HG03342 (cell line): Measurements from ENCODE around the gene EMC10.
"Not testable (repeated sequence)": the region's sequence is repeated elsewhere in the genome, so short reads cannot be mapped to it uniquely, and the experiment has no call there.

Experiments
- ATAC-seq: cut with Tn5 transposase; IDR thresholded peaks from one replicate; pipeline ENCODE4 v1.9.1; 2021; ENCODE audit warnings: mild to moderate bottlenecking, moderate library complexity; ENCODE audit not compliant: unreplicated experiment

The EMC10 gene

DNA sequence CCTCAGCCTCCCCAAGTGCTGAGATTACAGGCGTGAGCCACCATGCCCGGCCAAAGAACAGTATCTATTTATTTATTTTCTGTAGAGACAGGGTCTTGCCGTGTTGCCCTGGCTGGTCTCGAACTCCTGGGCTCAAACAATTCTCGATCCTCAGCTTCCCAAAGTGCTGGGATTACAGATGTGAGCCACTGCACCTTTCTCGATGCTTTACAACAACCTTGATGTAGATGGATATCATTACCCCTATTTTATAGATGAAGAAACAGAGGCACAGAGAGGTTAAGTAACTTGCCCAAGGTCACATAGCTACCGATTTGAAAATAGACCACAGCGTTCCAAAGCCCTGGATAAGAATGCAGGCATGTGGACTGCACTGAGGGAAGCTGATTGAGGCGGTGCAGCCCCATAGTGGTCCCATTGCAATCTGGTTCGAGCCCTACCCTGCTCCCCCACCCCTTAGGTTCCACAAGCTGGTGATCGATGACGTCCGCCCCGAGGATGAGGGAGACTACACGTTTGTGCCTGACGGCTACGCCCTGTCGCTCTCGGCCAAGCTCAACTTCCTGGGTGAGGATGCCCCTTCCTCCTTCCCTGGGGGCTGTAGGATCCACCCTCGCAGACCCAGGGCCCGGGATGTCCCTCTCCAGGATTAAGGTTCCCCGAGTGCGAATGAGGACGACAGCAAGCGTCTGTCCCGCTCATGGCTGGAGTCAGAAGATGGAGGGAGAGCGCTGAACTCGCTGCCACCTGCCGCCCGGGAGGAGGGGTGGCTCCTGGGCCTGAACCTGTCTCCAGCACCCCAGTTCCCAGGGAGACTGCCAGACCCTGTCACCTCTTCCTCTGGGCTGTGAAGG is 25.7 kb upstream of the EMC10 start:
- no peak for ATAC-seq

- ATAC-seq = no peak
These were observed 25.1 kb upstream of the EMC10 start for GRCh38 chr19:50451223-50451534.

DNA sequence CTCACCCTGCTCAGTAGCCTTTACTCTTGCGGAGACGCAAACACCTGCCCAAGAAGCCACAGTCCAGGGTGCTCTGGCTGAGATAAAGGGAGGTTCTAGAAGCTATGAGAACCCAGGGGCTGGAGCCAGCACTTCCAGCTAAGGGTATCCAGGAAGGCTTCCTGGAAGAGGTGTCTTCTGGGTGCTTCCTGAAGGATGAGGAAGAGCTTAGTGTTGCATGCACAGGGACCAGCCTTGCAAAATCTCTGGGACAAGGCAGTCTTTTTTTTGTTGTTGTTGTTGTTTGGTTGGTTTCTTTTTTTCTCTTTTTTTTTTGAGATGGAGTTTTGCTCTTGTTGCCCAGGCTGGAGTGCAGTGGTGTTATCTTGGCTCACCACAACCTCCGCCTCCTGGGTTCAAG is 23.1 kb upstream of the EMC10 start:
- ATAC-seq = no peak

DNA sequence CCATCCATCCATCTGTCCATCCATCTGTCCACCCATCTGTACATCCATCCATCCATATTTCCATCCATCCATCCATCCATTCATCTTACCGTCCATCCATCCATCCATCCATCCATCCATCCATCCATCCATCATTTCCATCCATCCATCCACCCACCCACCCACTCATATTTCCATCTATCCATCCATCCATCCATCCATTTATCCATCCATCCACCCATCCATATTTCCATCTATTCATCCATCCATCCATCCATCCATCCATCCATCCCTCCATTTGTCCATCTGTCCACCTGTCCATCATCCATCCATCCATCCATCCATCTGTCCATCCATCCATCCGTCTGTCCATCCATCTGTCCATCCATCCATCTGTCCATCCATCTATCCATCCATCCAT is 20.3 kb upstream of the EMC10 start:
- no peak for ATAC-seq

GRCh38 chr19:50457300-50457699 is 19.0 kb upstream of the EMC10 start:
- no peak for ATAC-seq

DNA sequence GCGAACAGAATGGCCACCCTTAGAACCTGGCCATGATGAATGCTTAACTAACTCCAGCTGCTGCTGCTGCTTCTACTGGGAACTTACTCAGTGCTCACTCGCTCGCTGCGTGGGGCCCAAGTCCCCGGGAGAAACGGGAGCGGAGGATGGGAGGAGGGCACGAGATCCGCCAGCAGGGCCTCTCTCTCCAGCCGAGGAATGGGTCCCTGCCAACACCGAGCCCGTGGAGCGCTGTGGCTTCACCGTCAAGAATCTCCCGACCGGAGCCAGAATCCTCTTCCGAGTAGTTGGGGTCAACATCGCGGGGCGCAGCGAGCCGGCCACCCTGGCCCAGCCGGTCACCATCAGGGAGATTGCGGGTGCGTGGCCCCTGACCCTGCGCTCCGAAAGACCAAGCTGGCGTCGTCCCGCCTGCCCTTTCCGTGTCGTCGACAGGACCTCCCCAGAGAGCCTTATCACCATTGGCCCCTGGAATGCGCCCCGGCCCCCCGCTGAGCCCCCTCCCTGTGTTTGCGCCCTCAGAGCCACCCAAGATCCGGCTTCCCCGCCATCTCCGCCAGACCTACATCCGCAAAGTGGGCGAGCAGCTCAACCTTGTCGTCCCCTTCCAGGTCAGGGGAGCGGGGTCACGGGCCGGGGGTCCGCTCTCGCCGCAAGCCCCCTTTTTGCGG is 17.8 kb upstream of the EMC10 start:
- no peak for ATAC-seq

GRCh38 chr19:50459067-50459456 is 17.2 kb upstream of the EMC10 start:
- ATAC-seq = no peak

DNA sequence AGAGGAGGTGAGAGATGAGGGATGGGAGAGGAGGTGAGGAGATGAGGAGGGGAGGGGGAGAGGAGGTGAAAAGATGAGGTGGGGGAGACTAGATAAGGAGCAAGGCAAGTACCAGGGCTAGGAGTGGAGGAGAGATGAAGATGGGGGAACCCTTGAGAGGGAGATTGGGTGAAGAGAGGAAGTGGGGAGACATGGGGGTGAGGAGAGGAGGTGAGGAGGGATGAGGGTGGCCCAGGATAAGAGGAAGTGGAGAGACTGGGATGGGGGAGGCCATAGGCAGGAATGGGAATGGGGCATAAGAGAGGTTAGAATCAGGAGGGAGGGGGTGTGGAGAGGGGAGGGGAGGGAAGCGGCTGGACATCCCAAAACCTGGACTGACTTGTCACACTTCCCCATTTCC is 16.7 kb upstream of the EMC10 start:
- ATAC-seq = no peak

DNA sequence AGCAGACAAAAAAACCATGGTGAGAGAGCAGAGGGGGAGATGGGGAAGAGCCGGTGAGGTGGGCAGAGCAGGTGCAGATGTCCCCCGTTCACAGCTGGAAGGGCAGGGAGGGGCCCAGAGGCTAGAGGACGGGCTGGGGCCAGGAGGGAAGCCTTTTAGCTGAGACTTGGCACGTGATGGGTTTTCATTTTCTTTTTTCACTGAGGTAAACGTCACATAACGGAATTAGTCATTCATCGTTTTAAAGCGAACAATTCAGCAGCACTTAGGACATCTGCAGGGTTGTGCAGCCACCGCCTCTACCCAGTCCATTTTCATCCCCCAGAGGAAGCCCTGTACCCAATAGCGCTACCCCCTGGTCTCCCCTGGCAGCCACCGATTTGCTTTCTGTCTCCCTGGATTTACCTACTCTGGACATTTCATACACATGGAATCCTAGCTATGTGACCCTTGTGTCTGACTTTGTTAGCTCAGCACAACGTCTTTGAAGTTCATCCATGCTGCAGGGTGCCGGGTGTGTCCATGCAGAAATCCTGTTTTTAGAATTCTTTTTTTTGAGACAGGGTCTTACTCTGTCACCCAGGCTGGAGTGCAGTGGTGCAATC is 16.0 kb upstream of the EMC10 start:
- no peak for ATAC-seq

DNA sequence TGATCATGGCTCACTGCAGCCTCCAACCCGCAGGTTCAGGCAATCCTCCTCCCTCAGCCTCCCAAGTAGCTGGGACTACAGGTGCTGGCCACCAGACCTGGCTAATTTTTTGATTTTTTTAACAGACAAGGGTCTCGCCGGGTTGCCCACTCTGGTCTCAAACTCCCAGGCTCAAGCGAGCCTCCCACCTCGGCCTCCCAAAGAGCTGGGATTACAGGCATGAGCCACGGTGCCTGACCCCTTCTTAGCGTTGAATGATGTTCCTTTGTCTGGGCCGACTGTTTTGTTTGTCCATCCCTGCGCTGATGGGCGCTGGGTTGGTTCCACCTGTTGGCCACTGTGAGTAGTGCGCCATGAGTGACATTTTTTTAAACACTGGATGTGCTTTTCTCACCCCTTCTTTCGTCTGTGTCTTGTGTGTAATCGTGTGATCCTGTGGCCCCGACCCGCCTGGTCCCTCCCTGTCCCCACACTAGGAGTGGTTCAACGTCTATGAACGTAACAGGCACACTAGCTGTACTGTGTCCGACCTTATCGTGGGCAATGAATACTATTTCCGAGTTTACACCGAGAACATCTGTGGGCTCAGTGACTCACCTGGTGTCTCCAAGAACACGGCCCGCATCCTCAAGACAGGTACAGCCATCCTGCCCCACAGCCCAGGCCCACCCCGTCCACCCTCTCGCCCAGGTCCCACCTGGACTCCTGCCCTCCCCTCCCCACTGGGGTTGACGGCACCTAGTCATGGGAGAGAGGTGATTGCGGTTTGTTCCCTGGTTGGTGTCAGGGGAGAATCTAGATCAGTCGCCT is 15.0 kb upstream of the EMC10 start:
- peak; percentile 63 for ATAC-seq

DNA sequence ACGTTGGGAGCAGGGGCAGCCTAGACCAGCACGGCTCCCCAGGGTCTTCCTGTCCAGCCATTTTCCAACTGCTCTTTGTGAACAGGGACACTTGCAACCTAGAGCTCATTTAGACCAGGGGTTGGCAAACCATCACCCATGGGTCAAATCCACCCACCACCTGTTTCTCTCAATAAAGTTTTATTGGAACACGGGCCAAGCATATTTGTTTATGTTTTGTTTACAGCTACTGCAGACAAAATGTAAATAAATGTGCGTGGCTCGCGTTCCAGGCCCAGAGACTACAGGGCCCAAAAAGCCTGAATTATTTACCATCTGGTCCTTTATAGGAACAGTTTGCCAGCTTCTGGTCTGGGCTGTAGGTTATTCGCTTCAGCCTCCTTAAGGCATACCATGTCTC is 13.3 kb upstream of the EMC10 start:
- no peak for ATAC-seq

DNA sequence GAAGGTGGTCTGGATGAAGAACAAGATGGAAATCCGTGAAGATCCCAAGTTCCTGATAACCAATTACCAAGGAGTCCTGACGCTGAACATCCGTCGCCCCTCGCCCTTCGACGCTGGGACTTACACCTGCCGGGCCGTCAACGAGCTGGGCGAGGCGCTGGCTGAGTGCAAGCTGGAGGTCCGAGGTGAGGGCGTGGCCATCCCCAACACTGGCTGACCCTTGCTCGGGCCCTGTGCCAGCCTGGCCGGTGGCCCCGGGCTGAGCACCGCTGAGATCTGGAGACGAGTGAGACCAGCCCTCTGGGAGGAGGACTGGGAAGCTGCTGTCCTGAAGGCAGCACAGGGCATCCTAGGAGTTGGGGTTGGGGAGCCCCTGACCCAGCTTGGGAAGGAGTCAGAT is 12.0 kb upstream of the EMC10 start:
- no peak for ATAC-seq

DNA sequence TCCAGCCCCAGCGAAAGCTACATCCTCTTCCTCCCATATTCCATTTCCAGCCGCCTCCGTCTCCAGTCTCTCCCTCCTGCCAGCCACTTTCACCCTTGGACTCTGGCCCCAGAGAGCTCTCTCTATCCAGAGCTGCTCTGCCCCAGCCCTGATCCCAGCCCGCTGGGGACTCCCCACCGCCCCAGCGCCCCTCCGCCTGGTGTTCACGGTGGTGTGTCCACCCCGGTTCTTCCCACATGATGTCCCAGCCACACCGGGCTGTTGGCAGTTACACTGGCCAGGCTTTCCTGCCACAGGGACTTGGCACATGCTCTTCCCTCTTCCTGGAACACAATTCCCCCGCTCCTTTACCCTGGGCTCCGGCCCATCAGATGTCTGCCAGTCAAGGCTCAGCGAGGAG is 11.3 kb upstream of the EMC10 start:
- no peak for ATAC-seq

- ATAC-seq = no peak
These were observed 10.2 kb upstream of the EMC10 start for GRCh38 chr19:50465986-50466705.

DNA sequence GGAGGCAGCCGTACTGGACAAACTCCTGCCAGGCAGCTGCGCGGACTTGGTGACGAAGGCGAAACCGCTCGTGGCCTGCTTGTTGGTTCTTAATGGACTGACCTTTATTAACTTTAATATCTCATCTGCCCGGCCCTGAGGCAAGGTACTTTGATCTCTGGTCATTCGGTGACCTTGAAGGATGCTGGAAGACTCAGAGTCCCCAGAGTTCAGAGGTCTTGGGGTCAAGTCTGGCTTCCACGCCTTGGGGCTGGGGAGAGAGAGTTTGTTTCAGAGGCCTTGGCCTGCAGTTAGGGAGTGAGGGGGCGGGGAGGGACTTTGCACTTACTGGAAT is 9.6 kb upstream of the EMC10 start:
- ATAC-seq = no peak

GRCh38 chr19:50467566-50467965 is 8.7 kb upstream of the EMC10 start:
- no peak for ATAC-seq

DNA sequence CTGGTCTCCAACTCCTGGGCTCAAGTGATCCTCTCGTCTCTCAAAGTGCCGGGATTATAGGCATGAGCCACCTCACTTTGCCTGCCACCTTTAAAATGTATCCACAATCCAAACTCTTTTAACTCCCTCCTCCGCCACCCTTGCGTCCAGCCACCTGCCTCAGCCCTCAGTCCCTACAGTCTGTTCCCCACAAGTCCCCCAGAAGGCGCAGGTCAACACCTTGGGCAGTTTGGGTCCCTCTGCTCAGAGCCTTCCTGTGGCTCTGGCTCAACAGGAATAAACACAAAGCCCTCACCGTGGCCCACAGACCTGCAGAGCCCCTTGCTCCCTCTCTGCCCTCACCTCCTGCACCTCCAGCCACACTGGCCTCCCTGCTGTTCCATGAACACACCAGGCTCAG is 7.5 kb upstream of the EMC10 start:
- no peak for ATAC-seq

DNA sequence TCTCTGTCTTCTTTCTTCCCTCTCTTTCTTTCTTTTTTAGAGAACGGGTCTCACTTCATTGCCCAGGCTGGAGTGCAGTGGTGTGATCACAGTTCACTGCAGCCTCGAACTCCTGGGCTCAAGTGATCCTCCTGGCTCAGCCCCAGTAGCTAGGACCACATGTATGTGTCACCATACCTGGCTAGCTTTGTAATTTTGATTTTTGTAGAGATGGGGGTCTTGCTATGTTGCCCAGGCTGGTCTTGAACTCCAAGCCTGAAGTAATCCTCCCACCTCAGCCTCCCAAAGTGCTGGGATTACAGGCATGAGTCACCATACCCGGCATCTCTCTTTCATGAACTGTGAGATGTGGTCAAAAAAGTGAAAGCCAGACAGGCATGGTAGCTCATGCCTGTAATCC is 3.0 kb upstream of the EMC10 start:
- ATAC-seq = not testable (repeated sequence)

GRCh38 chr19:50475101-50475568 is 1.2 kb upstream of the EMC10 start:
- no peak for ATAC-seq

DNA sequence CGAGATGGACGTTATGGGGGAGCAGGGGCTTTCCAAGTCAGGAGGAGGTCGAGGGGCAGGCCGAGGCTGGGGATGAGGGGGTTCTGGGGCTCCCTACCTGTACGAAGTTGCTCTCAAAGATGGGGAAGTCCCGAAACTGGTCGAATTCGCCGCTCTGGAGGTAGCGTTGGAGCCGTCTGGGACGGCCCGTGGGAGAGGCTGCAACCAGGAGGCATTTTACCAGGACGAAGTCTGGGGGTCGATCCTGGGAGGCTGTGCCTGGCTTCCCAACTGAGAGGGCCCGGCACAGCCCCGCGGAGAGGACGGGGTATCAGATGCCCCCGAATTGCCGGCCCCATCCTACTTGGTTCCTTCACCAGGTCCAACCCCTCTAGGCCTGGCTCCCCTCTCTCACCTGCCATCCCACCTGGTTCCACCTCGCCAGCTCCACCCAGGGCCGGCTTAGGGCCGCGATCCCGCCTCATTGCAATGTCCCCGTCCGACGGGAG is 527 bp upstream of the EMC10 start:
- peak; percentile 8 for ATAC-seq

DNA sequence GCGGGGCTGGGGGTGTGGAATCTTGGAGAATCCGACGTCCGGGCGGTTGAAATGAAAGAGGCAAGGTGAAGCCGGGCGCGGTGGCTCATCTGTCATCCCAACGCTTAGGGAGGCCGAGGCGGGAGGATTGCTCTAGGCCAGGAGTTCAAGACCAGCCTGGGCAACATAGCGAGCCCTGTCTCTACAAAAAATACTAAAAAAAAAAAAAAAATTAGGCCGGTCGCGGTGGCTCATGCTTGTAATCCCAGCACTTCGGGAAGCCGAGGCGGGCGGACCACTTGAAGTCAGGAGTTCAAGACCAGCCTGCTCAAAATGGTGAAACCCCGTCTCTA is 566 bp downstream of the EMC10 start:
- no peak for ATAC-seq
